Activated T-cell treated with anti-CD3 and anti-CD28 coated beads, Interleukin-2, amount 50 U/mL, for 4 hours (primary cell): Measurements from ENCODE around the gene STON2. TPM values are rescaled to one million over a fixed set of nuclear protein-coding genes. Genes with fewer than 3 reads are reported as not detected.

Experiments
- ATAC-seq, 2 donors: fragments of 200-7000 bp; cut with Tn5 transposase; one replicate each; pipeline ENCODE4 v1.10.0; 2021
- DNase-seq: peaks from one replicate; pipeline ENCODE4 v3.0.0-alpha.2; 2020
- H3K27me3 Mint-ChIP-seq: one replicate; pipeline ENCODE4 v1.8.0; 2021; ENCODE audit warnings: low read depth, mixed read lengths
- H3K36me3 Mint-ChIP-seq: one replicate; pipeline ENCODE4 v1.8.0; 2022; ENCODE audit warnings: mixed read lengths; ENCODE audit not compliant: insufficient read depth
- H3K4me1 Mint-ChIP-seq: one replicate; pipeline ENCODE4 v1.8.0; 2021; ENCODE audit warnings: low read depth, mixed read lengths
- H3K4me3 Mint-ChIP-seq: one replicate; pipeline ENCODE4 v1.8.0; 2021; ENCODE audit warnings: mild to moderate bottlenecking, moderate library complexity, mixed read lengths
- H3K9me3 Mint-ChIP-seq: one replicate; pipeline ENCODE4 v1.8.0; 2021; ENCODE audit warnings: mixed read lengths
- total RNA-seq, 3 donors: library from RNA; stranded (reverse); gene quantifications; one replicate each; pipeline ENCODE4 v1.2.1, GENCODE V29; 2021

STON2 gene
- total RNA-seq, 3 donors from 2014 or later, result 0.11 to 0.68 (median 0.35) TPM

GRCh38 chr14:81222126-81222525 lies 178.0 kb downstream of the STON2 start:
- H3K4me3 Mint-ChIP-seq, result peak overlapping the region; percentile 97
- peaks cover 2% of the 10 kb centered on the region for H3K36me3 Mint-ChIP-seq
- H3K4me1 Mint-ChIP-seq, result peaks cover 27% of the 10 kb centered on the region
- ATAC-seq (no peak), DNase-seq (no peak)
- H3K27me3 Mint-ChIP-seq, result no peaks in the 10 kb centered on the region
- H3K9me3 Mint-ChIP-seq, result no peaks in the 10 kb centered on the region

GRCh38 chr14:81221579-81222102 lies 178.5 kb downstream of the STON2 start:
- H3K36me3 Mint-ChIP-seq, result peaks cover 5% of the 10 kb centered on the region
- H3K4me1 Mint-ChIP-seq, result peaks cover 32% of the 10 kb centered on the region
- DNase-seq (no peak), ATAC-seq (no peak)
- H3K9me3 Mint-ChIP-seq, result no peaks in the 10 kb centered on the region
- H3K27me3 Mint-ChIP-seq, result no peaks in the 10 kb centered on the region
- peak overlapping the region; percentile 97 for H3K4me3 Mint-ChIP-seq

- Mint-ChIP-seq H3K9me3 (no peaks in the 10 kb centered on the region), H3K4me1 (peaks cover 39% of the 10 kb centered on the region), H3K27me3 (no peaks in the 10 kb centered on the region), H3K4me3 (peak within 1 kb of the TSS; percentile 99), H3K36me3 (peaks cover 9% of the 10 kb centered on the region)
- ATAC-seq, result peak; percentile 79 to 80
- DNase-seq, result peak; percentile 91
These were observed 179.1 kb downstream of the STON2 start, which contains the start of gene GTF2A1 for GRCh38 chr14:81220830-81221578. Gene GTF2A1 (minus strand): TSS chr14:81220959. CDS start chr14:81220518, 441 bp downstream.

- Mint-ChIP-seq H3K27me3 (no peaks in the 10 kb centered on the region), H3K4me1 (peaks cover 40% of the 10 kb centered on the region), H3K4me3 (peak overlapping the region; percentile 97), H3K9me3 (no peaks in the 10 kb centered on the region), H3K36me3 (peaks cover 14% of the 10 kb centered on the region)
- no peak for DNase-seq
- ATAC-seq, result no peak
These were observed 179.6 kb downstream of the STON2 start for GRCh38 chr14:81220580-81220829.

GRCh38 chr14:81219759-81220579 lies 180.2 kb downstream of the STON2 start:
- H3K4me3 Mint-ChIP-seq, result peak overlapping the region; percentile 99
- peaks cover 40% of the 10 kb centered on the region for H3K4me1 Mint-ChIP-seq
- ATAC-seq (peak in 1 of 2 donors; percentile 3), DNase-seq (peak; percentile 31)
- H3K36me3 Mint-ChIP-seq, result peaks cover 18% of the 10 kb centered on the region
- no peaks in the 10 kb centered on the region for H3K27me3 Mint-ChIP-seq
- no peaks in the 10 kb centered on the region for H3K9me3 Mint-ChIP-seq

GRCh38 chr14:81219210-81219758 lies 180.8 kb downstream of the STON2 start:
- H3K9me3 Mint-ChIP-seq, result no peaks in the 10 kb centered on the region
- H3K4me1 Mint-ChIP-seq, result peaks cover 43% of the 10 kb centered on the region
- peak; percentile 78 for DNase-seq
- peak; percentile 60 to 64 for ATAC-seq
- peak overlapping the region; percentile 99 for H3K4me3 Mint-ChIP-seq
- H3K36me3 Mint-ChIP-seq, result peaks cover 20% of the 10 kb centered on the region
- no peaks in the 10 kb centered on the region for H3K27me3 Mint-ChIP-seq

- no peak for DNase-seq
- peaks cover 53% of the 10 kb centered on the region for H3K4me1 Mint-ChIP-seq
- H3K27me3 Mint-ChIP-seq, result no peaks in the 10 kb centered on the region
- H3K4me3 Mint-ChIP-seq, result no peak overlapping the region
- ATAC-seq, result peak; percentile 43 to 62
- peaks cover 58% of the 10 kb centered on the region for H3K36me3 Mint-ChIP-seq
- no peaks in the 10 kb centered on the region for H3K9me3 Mint-ChIP-seq
These were observed 188.3 kb downstream of the STON2 start for GRCh38 chr14:81211844-81212243.

Other genes starting within 250 kb of the STON2 start
- gene GTF2A1, start 179.4 kb downstream of the STON2 start, total RNA-seq, result 10 to 100 TPM; 42.8 to 44.4 (median 43.4) TPM
- 10 to 100 TPM; 55.7 to 72.6 (median 63.1) TPM for gene SEL1L, start 133.5 kb upstream of the STON2 start, total RNA-seq